ENCODE results near the gene HDAC10. TPM values are rescaled to one million over a fixed set of nuclear protein-coding genes. Genes with fewer than 3 reads are reported as not detected.

The HDAC10 gene
- total RNA-seq, 2 experiments from 2014 or later, result 46.1 to 47.6 TPM

DNA sequence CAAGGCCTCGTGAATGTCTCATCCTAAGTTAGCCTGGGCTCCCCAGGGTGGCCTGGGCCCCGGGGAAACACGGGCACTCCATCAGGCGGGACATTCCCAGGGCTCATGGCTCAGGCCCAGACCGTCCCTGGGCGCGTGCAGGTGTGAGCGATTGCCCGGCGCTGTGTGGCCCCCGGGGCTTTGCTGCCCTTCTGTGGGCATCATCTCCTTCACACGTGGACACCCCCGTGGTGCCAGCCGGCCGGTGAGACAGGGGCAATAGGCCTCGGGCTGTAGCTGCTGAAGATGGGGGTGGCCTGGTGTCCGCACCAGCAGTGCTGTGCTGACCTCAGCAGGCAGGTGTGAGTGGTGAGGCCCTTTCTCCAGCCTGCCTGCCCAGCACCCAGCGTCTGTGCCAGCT lies 54.8 kb downstream of the HDAC10 start:
- ChIA-PET CTCF (no interaction called here), POLR2A (no interaction called here)

More for the DNA sequence above, 54.8 kb downstream of the HDAC10 start:
- peaks cover 17% of the 10 kb centered on the region for H3K36me3 Mint-ChIP-seq
- peaks cover 25% of the 10 kb centered on the region for H3K4me1 Mint-ChIP-seq (ENCODE audit: low read depth)
- DNase-seq, result no peak
- H3K4me3 Mint-ChIP-seq, result no peak overlapping the region
- no peaks in the 10 kb centered on the region for H3K9me3 Mint-ChIP-seq
- H3K27ac Mint-ChIP-seq, result no peak overlapping the region
- H3K27me3 Mint-ChIP-seq, result no peaks in the 10 kb centered on the region
- intact Hi-C loops (cut with micrococcal nuclease), result no loop called here

Other genes with a start within 250 kb of the HDAC10 start
- 1 to 10 TPM in 1 of 2 experiments, under 1 TPM in 1; 0.73 to 1.1 TPM for gene IL17REL, start 238.5 kb downstream of the HDAC10 start, total RNA-seq
- not detected for gene TTLL8, start 193.0 kb downstream of the HDAC10 start, total RNA-seq
- not detected for gene MLC1, start 165.8 kb downstream of the HDAC10 start, total RNA-seq
- gene MOV10L1, start 161.3 kb downstream of the HDAC10 start, total RNA-seq, result not detected
- 1 to 10 TPM; 3.3 to 3.5 TPM for gene PANX2, start 80.5 kb downstream of the HDAC10 start, total RNA-seq
- gene TRABD, start 65.4 kb downstream of the HDAC10 start, total RNA-seq, result 10 to 100 TPM; 88.6 to 89.2 TPM
- 10 to 100 TPM; 18.8 to 19.7 TPM for gene SELENOO, start 50.3 kb downstream of the HDAC10 start, total RNA-seq
- gene TUBGCP6, start 6.2 kb downstream of the HDAC10 start, total RNA-seq, result 10 to 100 TPM; 41.4 to 43.8 TPM
- 1 to 10 TPM; 9.1 to 9.7 TPM for gene MAPK12, start 10.4 kb upstream of the HDAC10 start, total RNA-seq
- gene MAPK11, start 19.1 kb upstream of the HDAC10 start, total RNA-seq, result 10 to 100 TPM; 23.1 to 24.6 TPM
- gene PLXNB2, start 56.4 kb upstream of the HDAC10 start, total RNA-seq, result 1 to 10 TPM; 6.3 to 8.3 TPM
- gene DENND6B, start 75.7 kb upstream of the HDAC10 start, total RNA-seq, result 1 to 10 TPM; 3.5 to 3.6 TPM
- gene PPP6R2, start 92.1 kb upstream of the HDAC10 start, total RNA-seq, result 10 to 100 TPM; 41.2 to 41.7 TPM
- 100 to 1,000 TPM; 110 to 112 TPM for gene SBF1, start 223.8 kb upstream of the HDAC10 start, total RNA-seq
- 1 to 10 TPM; 7.3 to 7.4 TPM for gene ADM2, start 230.3 kb upstream of the HDAC10 start, total RNA-seq
- under 1 TPM; 0.39 to 0.59 TPM for gene MIOX, start 235.6 kb upstream of the HDAC10 start, total RNA-seq

Measured in activated CD4-positive, alpha-beta memory T cell treated with anti-CD3 and anti-CD28 coated beads for 36 hours (primary cell).